ENCODE data around the gene CPED1.
A peak's percentile ranks its signal among the peaks of the same experiment; 100 is the strongest.

CPED1 gene

DNA sequence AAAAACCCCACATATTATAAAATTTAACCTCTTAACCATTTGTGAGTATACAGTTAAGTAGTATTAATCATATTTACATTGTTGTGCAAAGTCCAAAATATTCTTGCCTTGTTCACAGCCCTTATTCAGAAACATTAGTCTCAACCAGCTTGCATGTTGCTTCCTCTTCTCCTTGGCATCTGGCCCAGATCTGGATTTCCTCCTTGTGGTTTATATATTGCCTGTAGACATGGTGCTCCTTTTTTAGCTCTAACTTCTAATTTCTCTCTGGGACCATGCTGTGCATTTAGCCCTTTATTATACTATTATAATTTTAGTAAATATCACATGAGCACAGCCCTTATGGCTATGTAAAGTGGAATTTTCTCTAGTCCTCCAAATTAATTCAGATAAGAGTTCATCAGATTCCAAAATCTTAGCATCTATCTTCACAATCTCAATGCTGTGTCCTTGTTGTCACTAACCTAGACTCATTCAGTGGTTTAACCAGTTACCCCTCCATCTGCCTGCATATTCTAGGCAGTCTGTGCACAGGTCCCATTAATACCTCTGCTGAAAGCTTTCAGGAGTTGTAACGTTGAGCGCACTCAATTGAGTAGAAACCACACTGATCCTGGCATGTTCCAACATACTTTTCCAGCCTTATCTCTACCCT lies 7.9 kb downstream of the CPED1 start:
- no peak overlapping the region for H3K4me3 ChIP-seq (ENCODE audit: low read depth, low read length)
- TF ChIP-seq, protein P1, sequence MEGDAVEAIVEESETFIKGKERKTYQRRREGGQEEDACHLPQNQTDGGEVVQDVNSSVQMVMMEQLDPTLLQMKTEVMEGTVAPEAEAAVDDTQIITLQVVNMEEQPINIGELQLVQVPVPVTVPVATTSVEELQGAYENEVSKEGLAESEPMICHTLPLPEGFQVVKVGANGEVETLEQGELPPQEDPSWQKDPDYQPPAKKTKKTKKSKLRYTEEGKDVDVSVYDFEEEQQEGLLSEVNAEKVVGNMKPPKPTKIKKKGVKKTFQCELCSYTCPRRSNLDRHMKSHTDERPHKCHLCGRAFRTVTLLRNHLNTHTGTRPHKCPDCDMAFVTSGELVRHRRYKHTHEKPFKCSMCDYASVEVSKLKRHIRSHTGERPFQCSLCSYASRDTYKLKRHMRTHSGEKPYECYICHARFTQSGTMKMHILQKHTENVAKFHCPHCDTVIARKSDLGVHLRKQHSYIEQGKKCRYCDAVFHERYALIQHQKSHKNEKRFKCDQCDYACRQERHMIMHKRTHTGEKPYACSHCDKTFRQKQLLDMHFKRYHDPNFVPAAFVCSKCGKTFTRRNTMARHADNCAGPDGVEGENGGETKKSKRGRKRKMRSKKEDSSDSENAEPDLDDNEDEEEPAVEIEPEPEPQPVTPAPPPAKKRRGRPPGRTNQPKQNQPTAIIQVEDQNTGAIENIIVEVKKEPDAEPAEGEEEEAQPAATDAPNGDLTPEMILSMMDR (IDR thresholded peaks at IDR 0.05; ENCODE audit: insufficient read depth, low read length, missing control alignments) = no peak
- CTCF ChIA-PET = interaction anchor here (1.2 to 8.2 kb wide), 3 partner anchors 8 to 112 kb away, joined by 4 to 90 read pairs (median 5); partner anchors contain the start of gene CPED1
- POLR2A ChIA-PET = interaction anchor here (0.6 kb wide), 1 partner anchor 17 kb away, joined by 3 read pairs; no protein-coding TSS in a partner anchor
- peak; percentile 72 for DNase-seq (ENCODE audit: low read depth, low spot score)

DNA sequence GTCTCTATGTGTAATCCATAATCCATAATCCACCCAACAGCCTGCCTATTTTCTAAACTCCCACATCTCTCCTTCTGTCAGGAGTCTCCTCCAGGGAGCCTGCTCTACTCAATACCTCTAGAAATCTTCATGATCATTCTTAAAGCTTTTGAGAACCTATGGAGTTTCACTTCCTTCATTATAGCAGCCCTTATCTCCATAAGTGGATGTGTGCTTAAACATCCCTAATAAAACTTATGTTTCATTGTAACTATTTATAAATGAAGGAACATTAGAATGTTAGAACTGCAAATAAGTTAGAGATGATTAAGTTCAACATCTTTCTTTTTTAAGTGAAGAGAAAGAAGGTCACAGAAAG lies 8.5 kb downstream of the CPED1 start:
- POLR2A ChIA-PET = no interaction called here
- H3K4me3 ChIP-seq (ENCODE audit: low read depth, low read length) = no peak overlapping the region
- TF ChIP-seq, protein P1 (IDR thresholded peaks at IDR 0.05; ENCODE audit: insufficient read depth, low read length, missing control alignments) = no peak
- CTCF ChIA-PET = interaction anchor here (1.4 to 8.2 kb wide), 2 partner anchors 9 to 111 kb away, joined by 4 to 90 read pairs; partner anchors contain the start of gene CPED1
- no peak for DNase-seq (ENCODE audit: low read depth, low spot score)

DNA sequence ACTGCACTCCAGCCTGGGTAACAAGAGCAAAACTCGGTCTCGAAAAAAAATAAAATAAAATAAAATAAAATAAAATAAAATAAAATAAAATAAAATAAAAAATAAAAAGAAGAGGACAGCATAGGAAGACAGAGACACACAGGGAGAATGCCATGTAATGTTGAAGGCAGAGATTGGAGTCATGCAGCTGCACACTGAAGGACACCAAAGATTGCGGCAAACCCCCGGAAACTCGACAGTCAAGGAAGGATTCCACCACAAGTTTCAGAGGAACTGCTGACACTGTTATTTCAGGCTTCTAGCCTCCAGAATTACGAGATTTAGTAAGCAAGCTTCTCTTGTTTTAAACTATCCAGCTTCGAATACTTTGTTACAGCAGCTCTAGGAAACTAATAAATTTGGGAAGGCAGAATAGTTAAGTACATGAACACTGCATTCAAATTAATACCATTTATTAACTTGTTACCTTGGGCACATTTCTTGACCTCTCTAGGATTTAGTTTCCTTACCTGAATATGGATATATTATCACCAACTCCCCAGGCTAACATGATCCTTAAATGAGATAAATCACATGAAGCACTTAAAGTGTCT lies 9.5 kb downstream of the CPED1 start:
- ChIA-PET CTCF (interaction anchor here (1.4 to 8.2 kb wide), 3 partner anchors 9 to 12 kb away, joined by 3 to 90 read pairs (median 5); partner anchors contain the start of gene CPED1), POLR2A (no interaction called here)
- H3K4me3 ChIP-seq (ENCODE audit: low read depth, low read length) = no peak overlapping the region
- DNase-seq (ENCODE audit: low read depth, low spot score) = no peak
- TF ChIP-seq, protein P1 (IDR thresholded peaks at IDR 0.05; ENCODE audit: insufficient read depth, low read length, missing control alignments) = no peak

DNA sequence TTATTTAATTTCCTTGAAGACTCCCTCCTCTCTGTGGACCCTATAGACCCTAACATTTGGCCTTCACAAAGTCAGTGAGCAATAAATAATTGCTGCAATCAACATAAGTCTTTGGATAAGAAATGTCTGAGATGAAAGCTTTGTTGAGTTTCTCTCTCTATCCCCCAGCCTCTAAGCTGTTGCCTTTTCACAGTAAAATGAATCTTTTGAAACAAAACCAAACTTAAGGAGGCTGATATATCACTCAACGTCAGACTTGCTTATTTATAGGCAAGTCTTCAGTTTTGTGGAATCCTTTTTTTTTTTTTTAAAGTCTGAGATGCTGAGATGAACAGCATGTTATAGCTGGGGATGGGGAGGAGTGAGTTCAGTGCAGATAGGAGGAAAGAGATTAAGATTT lies 10.0 kb downstream of the CPED1 start:
- TF ChIP-seq, protein P1 (IDR thresholded peaks at IDR 0.05; ENCODE audit: insufficient read depth, low read length, missing control alignments) = no peak
- no peak overlapping the region for H3K4me3 ChIP-seq (ENCODE audit: low read depth, low read length)
- CTCF ChIA-PET = interaction anchor here (1.4 to 8.2 kb wide), 3 partner anchors 8 to 12 kb away, joined by 3 to 90 read pairs (median 5); partner anchors contain the start of gene CPED1
- POLR2A ChIA-PET = no interaction called here
- DNase-seq (ENCODE audit: low read depth, low spot score) = no peak

DNA sequence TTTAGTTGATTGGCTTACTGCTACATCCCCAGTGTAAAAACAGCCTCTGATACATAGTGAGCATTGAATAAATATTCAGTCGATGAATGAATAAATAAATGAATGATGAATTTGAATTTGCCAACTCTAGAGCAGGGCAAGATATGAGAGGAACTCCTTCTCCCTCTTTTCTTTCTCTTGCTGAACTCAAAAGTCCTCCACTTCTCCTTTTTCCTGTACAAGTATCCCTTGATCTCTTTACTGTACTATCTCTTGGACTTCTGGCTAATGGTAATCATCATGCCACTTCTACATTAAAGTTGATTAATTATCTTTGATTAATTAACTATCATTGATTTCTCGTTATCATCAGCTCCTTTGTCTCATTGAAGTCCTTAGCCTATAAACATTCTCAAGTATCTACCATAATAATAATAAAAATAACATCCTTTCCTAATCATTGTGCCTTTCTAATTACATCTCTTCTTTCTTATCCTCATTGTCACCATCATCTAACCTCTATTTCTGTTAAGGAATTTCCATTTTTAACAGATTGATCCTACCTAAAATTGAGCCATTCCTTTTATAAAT lies 10.6 kb downstream of the CPED1 start:
- no peak overlapping the region for H3K4me3 ChIP-seq (ENCODE audit: low read depth, low read length)
- TF ChIP-seq, protein P1 (IDR thresholded peaks at IDR 0.05; ENCODE audit: insufficient read depth, low read length, missing control alignments) = no peak
- ChIA-PET CTCF (interaction anchor here (1.2 to 8.2 kb wide), 5 partner anchors 8 to 109 kb away, joined by 3 to 90 read pairs (median 5); partner anchors contain the start of gene CPED1), POLR2A (no interaction called here)
- no peak for DNase-seq (ENCODE audit: low read depth, low spot score)

Measured in AG04449 (cell line).